ENCODE data around the gene NABP1.
"Not testable (repeated sequence)": the region's sequence is repeated elsewhere in the genome, so short reads cannot be mapped to it uniquely, and the experiment has no call there.

NABP1 gene, protein sequence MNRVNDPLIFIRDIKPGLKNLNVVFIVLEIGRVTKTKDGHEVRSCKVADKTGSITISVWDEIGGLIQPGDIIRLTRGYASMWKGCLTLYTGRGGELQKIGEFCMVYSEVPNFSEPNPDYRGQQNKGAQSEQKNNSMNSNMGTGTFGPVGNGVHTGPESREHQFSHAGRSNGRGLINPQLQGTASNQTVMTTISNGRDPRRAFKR

DNA sequence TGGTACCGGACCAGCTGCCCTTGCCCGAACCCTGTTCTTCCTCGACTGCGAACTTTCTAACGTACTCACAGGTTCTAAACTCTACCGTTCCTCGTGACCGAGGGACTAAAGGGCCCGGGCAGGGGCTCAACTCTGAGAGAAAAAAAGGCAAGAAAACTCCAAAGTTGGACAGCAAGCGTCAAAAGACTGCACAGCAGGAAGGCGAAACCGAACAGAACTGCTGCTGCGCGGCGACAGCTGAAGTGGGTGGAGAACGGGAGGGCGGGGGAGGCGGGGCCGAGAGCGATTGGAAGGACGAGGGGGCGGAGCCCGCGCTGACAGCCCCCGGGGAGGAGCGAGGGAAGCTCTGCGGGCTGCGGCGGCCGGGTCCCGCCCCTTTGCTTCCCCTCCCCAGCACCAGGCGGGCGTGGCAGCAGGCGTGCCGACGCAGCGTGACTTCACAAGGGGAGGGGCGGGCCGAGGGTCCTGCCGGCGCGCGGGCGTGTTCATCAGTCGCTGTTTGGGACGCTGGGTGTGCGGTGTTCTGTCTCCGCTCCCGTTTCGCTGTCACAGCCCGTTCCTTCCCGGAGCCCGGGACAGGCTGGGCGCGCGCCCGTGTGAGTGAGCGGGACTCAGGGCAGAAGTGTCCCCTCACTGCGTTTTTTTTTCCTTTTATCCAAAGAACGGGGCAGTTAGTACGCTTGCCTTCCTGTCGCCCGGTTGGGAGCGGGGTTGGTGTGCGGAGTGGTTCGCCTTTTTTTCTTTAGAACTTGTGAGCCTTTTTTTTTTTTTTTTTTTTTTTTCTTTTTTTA is at the start of gene NABP1:
NABP1 (plus strand) TSS at position 491 of the 791 bp plus-strand sequence. CDS start 479 bp downstream, outside the sequence.
- DNase-seq: peak; percentile 99

DNA sequence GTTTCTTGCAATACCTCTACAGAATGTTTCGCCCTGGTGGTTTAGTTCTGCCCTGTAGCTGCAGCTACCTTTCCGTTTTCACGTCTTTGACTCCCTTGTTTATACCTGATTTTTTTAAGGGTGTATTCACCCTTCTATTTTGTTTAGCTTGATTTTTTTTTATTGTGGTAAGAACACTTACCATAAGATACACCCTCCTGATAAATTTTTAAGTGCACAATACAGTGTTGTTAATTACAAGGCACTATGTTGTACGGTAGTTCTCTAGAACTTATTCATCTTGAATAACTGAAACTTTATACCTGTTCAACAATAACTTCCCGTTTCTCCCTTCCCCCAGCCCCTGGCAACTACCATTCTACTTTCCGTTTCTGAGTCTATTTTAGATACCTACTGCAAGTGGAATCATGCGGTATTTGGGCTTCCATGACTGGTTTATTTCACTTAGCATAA is 48.9 kb upstream of the NABP1 start:
- no peak for DNase-seq

DNA sequence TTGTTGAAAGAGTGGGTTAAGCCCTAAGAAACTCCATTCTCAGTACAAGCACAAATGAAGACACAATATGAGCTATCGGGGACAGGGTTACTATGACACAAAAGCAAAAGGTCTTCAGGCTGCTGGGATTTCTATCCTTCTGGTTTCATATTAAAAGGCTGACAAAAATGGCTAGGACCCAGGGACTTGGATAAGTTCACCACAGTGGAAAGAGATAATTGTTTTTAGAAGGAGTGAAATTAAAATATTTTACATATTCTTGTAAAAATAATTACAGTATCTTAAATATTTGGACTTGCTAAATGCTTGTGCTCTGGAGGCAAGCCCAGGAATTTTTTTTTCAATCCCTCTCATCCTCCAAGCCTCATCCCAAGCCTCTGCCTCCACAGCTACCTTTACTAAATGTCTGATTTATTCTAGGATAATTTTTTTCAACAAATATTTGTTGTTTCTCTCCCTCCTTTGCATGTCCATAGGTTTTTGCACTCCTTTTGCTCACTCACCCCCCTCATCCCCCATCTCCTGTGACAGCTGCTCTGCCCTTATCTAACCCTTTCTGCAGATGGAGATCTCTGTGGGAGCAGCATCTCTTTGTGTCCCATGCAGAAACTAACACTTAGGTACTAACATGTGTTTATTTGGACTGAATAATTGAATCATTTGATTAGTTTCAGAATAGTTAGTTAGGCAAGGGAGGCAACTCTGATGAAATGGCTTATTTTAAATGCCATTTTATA is 47.8 kb upstream of the NABP1 start:
- DNase-seq: no peak

DNA sequence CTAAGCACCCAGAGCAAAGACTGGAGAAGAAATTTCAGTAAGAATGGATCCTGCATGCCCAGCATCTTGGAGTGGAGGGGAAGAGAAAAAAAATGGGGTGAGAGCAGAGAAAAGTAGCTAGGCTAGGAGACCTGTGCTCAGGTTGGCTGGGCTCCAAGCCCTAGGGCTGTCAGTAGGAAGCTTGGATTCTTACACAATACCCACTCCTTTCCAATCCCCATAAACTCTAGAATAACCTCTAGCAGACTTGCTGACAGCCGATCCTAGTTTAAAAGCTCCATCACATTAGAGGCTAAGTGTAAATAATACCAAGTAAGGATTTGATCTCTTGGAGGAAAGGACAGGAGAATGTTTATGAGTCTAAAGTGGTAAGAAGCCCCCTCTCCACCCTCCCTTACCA is 46.2 kb upstream of the NABP1 start:
- no peak for DNase-seq

DNA sequence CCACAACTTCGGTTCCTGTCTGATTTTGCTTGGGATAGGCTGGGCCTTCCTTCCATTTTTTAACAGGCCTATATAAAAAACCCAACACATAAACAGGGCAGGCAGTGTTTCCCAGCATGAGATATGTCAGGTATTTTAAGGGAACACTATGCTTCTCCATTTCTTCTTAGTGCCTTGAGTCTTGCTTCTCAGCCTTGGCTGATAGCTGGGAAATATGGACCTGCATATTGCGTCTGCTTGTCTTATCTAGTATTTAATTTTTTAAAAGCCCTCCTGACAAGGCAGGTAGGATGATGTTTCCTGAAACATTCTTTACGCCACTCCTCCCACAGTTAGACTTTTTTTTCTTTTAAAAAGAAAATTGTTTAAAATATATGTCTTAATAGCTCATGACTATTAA is 45.5 kb upstream of the NABP1 start:
- no peak for DNase-seq

DNA sequence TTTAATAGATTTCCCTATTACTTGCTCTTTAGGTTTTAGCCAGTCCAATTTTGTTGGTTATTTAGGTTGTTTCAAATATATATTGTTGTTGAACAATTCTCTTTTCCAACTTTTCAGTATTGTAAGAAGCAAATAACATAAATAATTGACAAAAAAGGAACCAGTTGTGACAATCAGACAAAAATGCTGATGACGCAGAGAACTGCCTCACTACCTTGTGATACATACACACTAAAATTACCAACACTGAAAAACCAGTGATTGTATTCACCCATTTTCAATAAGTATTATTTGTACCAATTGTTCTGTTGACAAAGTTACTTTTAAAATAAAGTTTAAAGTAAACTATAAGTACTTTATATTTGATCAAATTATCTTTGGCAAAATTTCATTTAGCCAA is 43.1 kb upstream of the NABP1 start:
- no peak for DNase-seq

DNA sequence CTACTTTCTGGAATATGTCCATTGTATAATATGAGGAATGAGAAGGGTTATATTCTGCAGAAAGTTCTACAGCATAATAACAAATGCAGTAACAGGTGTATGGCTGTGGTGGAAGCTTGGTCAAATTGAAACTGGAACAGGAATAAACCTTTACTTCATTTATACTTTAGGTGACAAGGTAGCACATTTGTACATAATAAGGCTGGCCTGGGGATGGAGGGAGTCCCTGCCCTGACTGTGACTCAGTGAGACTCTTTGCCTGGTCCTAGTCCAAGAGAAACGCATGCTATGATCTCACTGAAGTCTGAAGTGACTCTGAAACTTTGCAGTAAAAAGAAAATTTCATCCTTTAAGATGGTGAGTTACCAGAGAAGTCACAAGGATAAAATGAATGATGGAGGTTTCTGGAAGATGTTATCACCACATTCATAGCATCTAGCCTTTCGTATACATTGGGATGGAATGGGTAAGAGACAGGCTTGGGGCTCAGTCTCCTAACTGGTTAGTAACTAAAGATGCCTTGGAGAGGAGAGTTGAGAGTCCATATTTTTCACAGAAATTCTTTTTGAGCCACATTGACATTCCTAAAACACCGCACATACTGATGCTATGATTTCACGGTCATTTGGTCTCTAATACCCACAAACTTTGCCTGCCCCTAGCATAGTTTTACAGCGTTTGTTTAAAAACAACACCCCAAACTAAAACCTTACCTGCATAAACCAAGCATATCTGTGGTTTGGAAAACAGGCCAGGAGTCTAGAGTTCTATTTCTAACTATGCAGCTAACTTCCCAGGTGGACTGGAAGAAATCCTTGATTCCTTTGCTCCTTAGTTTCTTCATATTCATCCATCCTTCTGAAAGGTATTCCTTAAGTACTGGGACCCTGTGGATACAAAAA is 42.4 kb upstream of the NABP1 start:
- DNase-seq: no peak

DNA sequence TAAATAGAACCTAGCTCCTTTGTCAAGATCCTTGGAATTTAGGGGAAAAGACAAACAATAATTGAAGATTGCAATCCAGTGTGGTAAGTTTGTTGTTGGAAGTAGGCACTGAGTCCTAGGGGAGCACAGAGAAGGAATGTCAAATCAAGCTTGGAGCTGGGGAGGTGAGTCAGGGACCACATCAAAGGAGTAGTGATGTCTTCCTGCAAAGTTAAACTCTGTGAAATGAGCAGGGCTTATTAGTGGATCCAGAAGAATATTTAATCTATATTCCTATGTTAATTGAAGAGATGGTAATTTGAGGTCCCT is 41.7 kb upstream of the NABP1 start:
- no peak for DNase-seq

DNA sequence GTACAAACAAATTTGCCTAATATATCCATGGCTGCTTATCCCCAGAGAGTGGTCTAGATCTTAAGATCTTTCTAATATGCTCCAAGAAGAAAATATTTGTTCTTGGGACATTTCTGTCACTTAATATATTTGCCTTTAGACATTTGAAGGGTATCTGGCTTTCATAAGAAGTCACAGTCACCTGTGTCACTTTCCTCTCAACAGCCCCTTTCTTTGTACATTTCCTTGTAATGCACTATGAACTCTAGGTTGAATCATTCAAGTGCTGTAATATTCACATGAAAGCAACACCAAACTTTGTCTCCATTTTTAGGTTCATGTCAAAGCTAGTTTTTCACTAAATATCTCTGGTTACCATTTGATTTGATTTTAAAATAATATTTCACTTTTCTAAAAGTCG is 41.4 kb upstream of the NABP1 start:
- no peak for DNase-seq

DNA sequence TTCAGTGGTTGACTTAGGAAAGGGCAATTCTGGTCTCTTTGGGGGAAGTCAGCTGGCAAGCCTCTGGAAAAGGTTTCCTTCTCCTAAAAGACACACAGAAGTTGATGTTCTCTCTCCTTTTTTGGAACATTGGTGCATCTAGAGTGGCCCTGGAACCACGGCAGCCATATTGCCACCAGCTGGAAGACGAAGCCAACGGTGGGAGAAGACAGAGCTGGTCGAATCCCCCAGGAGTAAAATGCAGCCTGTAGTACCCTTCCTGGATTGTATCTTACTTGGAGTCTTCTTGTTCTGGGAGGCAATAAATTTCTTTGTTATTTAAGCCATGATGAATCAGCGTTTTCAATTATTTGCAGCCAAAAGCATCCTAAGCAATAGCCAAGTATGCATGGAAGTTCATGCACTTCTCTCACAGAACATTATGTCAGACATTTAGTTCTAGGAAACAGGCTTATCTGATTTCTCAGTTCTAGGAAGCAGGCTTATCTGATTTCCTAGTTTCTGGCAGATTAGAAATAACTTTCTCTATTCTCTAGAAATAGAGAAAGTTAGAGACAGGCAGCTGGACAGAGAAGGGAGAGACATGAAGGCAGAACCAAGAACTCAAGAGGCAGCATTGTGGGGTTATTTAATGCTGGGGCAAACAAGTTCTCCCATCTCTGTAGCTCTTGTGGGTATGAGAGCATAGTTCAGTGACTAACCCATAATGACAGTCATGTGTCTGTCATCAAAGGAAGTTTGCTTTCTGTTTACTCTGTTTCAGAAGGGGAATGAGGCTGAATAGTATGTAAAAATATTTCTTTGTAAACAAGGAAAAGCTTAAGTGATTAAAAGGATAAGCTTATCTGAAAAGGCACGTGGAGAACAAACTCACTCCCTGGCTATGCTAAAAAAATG is 40.5 kb upstream of the NABP1 start:
- DNase-seq: no peak

DNA sequence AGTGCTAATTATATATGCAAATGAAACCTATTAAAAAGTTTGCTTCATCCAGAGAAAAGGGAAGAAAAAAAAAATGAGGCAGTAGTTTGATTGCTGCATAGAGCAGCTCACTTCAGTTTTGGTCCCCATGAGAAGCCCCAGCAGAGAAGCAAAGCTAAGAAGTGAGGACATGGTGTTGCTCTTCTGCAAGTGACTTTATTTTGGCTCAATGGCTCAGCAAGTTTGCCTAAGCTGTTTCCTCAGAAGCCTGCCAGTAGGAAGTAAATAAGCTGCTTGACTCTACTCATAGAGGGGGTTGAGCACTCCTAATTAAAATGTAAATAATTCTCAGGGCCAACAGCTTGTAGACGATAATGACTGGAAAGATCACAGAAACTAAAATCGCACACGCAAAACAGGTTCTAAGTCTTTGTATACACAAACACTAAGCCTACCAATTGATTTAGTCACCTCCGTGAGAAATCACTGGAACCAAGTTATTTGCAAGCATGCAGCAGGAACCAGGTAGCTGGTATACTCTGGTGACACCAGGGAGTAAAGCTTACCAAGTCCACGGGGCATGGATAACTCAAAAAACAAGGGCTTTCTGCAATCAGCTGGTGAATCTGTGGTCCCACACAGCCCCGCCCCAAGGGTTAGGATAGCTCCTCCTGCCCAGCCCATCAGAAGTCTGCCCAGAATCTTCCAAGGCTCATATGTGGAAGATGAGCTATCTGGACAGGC is 39.7 kb upstream of the NABP1 start:
- no peak for DNase-seq

DNA sequence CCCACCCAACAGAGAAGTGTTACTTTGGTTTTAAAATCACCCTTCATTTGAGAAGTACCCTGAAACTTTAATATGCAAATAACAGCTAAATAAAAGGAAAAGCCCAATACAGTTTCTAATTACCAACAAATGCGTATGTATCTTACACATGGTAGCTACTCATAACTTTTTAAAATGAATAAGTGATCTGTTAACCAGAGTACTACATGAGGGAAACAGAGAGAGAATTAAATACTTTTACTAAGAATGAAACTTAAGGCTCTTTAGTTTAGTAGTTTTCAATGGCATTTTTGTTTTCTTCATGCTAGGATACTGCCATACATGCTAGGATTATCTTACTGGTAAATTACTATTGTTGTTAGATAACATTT is 39.1 kb upstream of the NABP1 start:
- no peak for DNase-seq

DNA sequence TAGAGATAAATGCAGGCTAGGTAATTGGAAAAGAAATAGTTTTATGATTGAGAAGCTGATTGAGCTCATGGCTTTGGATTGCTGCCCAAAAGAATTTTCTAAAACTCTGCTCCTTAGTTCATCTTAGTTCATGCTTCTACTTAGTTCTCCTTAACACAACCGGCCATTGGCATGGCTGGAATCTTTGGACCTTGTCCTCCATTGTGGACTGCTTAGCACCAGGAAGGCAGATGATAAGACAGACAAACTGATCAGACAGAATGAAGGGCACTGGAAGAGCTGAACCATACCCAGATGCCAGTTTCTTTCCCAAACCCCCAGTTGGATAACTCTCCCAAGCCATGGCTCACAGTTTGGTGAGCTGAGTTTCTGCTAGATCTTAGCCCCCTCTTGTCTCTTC is 36.3 kb upstream of the NABP1 start:
- no peak for DNase-seq

DNA sequence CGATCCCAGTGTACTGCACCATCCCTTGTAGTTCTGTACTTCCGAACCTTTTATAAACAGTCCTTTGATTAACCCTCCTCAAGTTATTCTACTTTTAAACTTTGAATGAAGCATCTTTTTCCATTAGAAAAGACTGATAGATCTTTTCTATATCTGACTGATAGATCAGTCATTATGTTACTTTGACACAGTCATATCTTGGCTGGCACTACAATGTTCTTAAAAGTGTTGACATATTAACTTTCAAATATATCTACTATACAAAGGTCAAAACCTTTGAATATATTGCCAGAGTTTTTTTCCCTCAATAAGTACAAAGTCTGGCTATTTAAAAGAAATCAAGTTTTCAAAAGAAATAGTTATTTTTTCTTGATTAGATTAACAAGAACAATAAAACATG is 35.4 kb upstream of the NABP1 start:
- DNase-seq: no peak

DNA sequence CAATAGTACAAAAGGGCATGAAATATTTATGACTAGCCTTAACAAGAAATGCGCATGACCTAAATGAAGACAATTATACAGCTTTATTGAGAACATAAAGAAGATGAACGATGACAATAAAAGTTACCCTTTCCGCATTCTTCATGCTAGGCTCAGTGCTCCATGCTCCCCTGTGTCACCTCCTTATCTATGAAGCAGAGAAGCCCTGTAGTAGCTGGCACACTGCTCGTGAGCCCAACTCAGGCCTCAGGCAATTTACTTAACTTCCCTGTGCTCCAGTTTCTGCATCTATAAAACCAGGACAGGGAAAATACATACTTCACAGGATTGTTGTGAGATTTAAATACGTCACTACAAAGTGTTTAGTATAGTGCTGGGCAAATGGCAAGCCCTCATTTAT is 34.5 kb upstream of the NABP1 start:
- DNase-seq: no peak

DNA sequence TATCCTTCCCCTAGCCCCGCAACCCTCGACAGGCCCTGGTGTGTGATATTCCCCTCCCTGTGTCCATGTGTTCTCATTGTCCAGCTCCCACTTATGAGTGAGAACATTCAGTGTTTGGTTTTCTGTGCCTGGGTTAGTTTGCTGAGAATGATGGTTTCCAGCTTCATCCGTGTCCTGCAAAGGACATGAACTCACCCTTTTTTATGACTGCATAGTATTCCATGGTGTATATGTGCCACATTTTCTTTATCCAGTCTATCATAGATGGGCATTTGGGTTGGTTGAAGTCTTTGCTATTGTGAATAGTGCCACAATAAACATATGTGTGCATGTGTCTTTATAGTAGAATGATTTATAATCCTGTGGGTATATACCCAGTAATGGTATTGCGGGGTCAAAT is 33.3 kb upstream of the NABP1 start:
- DNase-seq: not testable (repeated sequence)

DNA sequence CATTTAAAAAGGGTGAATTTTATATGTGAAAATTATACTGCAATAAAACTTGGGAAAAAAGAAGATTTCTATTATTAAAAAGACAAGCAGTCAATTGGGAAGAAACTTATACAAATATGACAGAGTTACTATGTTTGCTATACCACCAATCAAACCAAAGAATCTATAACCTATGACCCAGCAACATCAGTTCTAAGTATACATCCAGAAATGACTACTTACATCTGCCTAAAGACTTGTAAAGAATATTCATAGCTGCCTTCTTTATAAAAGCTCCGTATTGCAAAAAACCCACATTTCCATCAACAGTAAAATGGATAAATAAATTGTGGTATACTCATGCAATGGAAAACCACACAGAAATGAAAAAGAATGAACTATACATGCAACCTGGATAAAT is 32.9 kb upstream of the NABP1 start:
- no peak for DNase-seq

DNA sequence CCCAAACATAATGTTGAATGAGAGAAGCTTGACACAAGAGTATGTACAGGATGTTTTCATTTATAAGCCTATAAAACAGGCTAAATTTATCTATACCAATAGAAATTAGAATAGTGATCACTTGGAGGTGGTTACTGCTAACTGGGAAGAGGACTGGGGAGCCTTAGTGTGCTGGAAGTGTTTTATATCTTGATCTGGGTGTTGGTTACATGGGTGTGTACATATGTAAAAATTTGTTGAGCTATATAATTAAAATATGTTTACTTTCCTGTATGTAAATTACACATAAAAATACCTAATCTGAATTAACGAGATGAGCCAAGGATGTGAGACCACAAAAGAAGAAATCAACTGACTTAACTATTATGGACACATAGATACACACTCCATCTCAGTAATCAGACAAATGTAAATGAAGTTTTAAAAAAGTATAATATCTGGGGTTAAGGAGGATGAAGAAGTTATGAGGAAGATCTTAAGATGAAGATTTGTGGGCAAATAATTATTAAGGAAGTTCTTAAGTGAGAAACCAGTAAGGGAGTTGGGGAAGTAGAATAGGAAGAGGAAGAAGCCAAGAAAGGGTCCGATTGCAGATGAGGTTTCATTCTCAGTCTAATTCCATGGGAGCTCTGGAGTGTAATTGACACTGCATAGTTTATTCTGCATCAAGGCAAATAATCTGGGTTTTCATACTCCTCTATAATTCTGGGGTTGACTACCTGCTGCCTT is 32.3 kb upstream of the NABP1 start:
- no peak for DNase-seq

DNA sequence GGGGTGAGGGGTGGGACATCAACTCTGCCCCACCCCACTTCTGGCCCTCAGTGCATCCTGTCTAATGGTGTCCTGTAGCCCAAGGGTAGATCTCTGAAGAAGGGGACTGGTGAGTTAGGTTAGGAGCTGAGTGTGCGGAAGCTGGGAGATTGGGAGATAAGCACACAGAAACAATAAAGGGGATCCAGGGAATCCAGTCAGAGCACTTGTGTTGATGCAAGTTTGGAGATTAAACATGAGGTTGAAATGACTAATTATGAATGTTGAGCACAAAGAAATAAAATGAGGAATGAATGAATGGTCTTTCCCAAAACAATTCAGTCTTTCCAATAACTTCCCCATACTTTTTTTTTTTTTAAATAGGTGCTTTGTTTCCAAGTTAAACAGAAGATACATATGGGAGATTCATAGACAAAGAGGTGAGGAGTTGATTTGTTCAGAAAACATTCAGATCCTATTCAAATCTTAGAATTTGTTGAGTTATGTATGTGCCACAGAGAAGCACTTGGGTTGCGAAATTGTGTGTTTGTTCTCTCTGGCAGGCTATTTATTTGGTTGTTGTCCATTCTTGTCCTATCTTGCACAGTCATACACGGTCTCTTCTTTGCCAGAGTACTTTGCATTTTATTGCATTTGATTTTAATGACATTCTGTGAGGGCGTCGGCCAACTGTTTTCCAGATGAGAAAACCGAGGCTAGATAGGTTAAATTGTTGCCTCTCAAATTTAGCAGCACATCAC is 31.6 kb upstream of the NABP1 start:
- no peak for DNase-seq

DNA sequence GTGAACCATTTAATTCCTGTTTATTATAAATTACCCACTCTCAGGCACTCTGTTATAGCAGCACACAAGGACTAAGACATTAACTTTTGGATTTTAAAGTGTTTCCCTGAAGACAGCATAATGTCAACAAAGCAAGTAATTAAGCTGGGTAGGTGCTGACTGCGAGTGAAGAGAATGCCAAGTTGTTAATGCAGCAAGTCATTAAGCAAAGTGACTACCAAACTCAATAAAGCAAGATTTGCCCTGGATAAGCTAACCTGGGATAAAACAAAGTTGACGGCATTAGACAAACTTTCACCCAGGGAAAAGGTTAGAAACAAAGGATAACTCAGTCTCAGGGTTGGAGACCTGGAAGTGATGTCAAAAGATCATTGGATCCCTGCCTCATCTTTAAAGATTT is 28.4 kb upstream of the NABP1 start:
- no peak for DNase-seq

Measured in activated CD4-positive, alpha-beta T cell treated with anti-CD3 and anti-CD28 coated beads, Interleukin-2, amount 50 U/mL, for 4 hours (primary cell).